Testis (tissue), 2 donors: Measurements from ENCODE around the gene APOE.

ENCODE experiments used
- POLR2A ChIP-seq: fragments of 450-650 bp; IDR thresholded peaks from one replicate; pipeline ENCODE4 v1.6.1; 2017; ENCODE audit warnings: antibody characterized with exemption, mild to moderate bottlenecking, moderate library complexity
- TF ChIP-seq, protein P1 (sequence below), 3 experiments: fragments of 450-650 bp in 2 of 3; fragments of 200-600 bp in 1 of 3; sonication (generic) in 1 of 3; IDR thresholded peaks; one replicate each; pipeline ENCODE4 v1.5.1; 2016 to 2019; ENCODE audit warnings: antibody characterized with exemption in 3 of 3, mild to moderate bottlenecking in 2 of 3, moderate library complexity in 1 of 3

GRCh38 chr19:44875666-44876451 is 29.7 kb upstream of the APOE start:
- TF ChIP-seq, protein P1, sequence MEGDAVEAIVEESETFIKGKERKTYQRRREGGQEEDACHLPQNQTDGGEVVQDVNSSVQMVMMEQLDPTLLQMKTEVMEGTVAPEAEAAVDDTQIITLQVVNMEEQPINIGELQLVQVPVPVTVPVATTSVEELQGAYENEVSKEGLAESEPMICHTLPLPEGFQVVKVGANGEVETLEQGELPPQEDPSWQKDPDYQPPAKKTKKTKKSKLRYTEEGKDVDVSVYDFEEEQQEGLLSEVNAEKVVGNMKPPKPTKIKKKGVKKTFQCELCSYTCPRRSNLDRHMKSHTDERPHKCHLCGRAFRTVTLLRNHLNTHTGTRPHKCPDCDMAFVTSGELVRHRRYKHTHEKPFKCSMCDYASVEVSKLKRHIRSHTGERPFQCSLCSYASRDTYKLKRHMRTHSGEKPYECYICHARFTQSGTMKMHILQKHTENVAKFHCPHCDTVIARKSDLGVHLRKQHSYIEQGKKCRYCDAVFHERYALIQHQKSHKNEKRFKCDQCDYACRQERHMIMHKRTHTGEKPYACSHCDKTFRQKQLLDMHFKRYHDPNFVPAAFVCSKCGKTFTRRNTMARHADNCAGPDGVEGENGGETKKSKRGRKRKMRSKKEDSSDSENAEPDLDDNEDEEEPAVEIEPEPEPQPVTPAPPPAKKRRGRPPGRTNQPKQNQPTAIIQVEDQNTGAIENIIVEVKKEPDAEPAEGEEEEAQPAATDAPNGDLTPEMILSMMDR (IDR thresholded peaks at IDR 0.05): no peak
- no peak for TF ChIP-seq POLR2A
